ENCODE measurements around the gene CTNND2. TPM values are rescaled to one million over a fixed set of nuclear protein-coding genes. Genes with fewer than 3 reads are reported as not detected.

The CTNND2 gene
- total RNA-seq, 4 donors from 2014 or later = 0.22 to 2.8 (median 0.39) TPM

- Histone ChIP-seq H3K4me3 (replicated peaks in 1 of 3) (no peak overlapping the region), H3K36me3 (no peaks in the 10 kb centered on the region), H3K27me3 (no peaks in the 10 kb centered on the region), H3K4me1 (no peaks in the 10 kb centered on the region), H3K9me3 (no peaks in the 10 kb centered on the region), H3K27ac (no peak overlapping the region)
- intact Hi-C loops (cut with DNase I) = no loop called here
- WGBS, 2 donors = 70 to 78% methylated on average over 4 of the region's 4 CpGs
- TF ChIP-seq POLR2A (IDR thresholded peaks at IDR 0.05) (no peak), CTCF (IDR thresholded peaks at IDR 0.05) (no peak)
- DNase-seq = no peak
Measured at GRCh38 chr5:11555171-11555570, 349.1 kb downstream of the CTNND2 start.

GRCh38 chr5:11547730-11548129 lies 356.5 kb downstream of the CTNND2 start:
- no peaks in the 10 kb centered on the region for H3K4me1 ChIP-seq
- H3K36me3 ChIP-seq = no peaks in the 10 kb centered on the region
- H3K27ac ChIP-seq = no peak overlapping the region
- DNase-seq = no peak
- H3K27me3 ChIP-seq = no peaks in the 10 kb centered on the region
- WGBS, 2 donors = 78 to 95% methylated on average over 5 of the region's 5 CpGs
- H3K9me3 ChIP-seq = no peaks in the 10 kb centered on the region
- TF ChIP-seq CTCF (IDR thresholded peaks at IDR 0.05) (no peak), POLR2A (IDR thresholded peaks at IDR 0.05) (no peak)
- intact Hi-C loops (cut with DNase I) = no loop called here
- no peak overlapping the region for H3K4me3 ChIP-seq (replicated peaks in 1 of 3)

- Histone ChIP-seq H3K4me3 (replicated peaks in 1 of 3) (no peak overlapping the region), H3K36me3 (no peaks in the 10 kb centered on the region), H3K27me3 (no peaks in the 10 kb centered on the region), H3K27ac (no peak overlapping the region), H3K4me1 (no peaks in the 10 kb centered on the region), H3K9me3 (no peaks in the 10 kb centered on the region)
- no peak for DNase-seq
- intact Hi-C loops (cut with DNase I) = no loop called here
- no peak for TF ChIP-seq CTCF (IDR thresholded peaks at IDR 0.05)
- 95 to 97% methylated on average over 5 of the region's 5 CpGs for WGBS, 2 donors
Measured at GRCh38 chr5:11547140-11547539, 357.1 kb downstream of the CTNND2 start.

- H3K4me3 ChIP-seq (replicated peaks in 1 of 3) = no peak overlapping the region
- no peaks in the 10 kb centered on the region for H3K27me3 ChIP-seq
- H3K4me1 ChIP-seq = no peaks in the 10 kb centered on the region
- no peak overlapping the region for H3K27ac ChIP-seq
- 57 to 67% methylated on average over 5 of the region's 5 CpGs for WGBS, 2 donors
- H3K36me3 ChIP-seq = no peaks in the 10 kb centered on the region
- DNase-seq = peak in 1 of 2 donors; percentile 12
- intact Hi-C loops (cut with DNase I) = no loop called here
- TF ChIP-seq CTCF (IDR thresholded peaks at IDR 0.05) (no peak), POLR2A (IDR thresholded peaks at IDR 0.05) (no peak)
- no peaks in the 10 kb centered on the region for H3K9me3 ChIP-seq
Measured at GRCh38 chr5:11540112-11540511, 364.1 kb downstream of the CTNND2 start.

GRCh38 chr5:11531811-11532555 lies 372.3 kb downstream of the CTNND2 start:
- no peaks in the 10 kb centered on the region for H3K9me3 ChIP-seq
- DNase-seq = no peak
- no peaks in the 10 kb centered on the region for H3K36me3 ChIP-seq
- no peaks in the 10 kb centered on the region for H3K27me3 ChIP-seq
- no peak overlapping the region for H3K4me3 ChIP-seq (replicated peaks in 1 of 3)
- WGBS, 2 donors = 72 to 91% methylated on average over 4 of the region's 4 CpGs
- intact Hi-C loops (cut with DNase I) = no loop called here
- TF ChIP-seq CTCF (IDR thresholded peaks at IDR 0.05) (no peak), POLR2A (IDR thresholded peaks at IDR 0.05) (no peak)
- H3K4me1 ChIP-seq = no peaks in the 10 kb centered on the region
- no peak overlapping the region for H3K27ac ChIP-seq

Data from thyroid gland (tissue), 4 donors.